CD8-positive, alpha-beta memory T cell (primary cell): ENCODE results near the gene GNG7. TPM values are rescaled to one million over a fixed set of nuclear protein-coding genes. Genes with fewer than 3 reads are reported as not detected.

ENCODE experiments used
- CTCF ChIA-PET: fragments of 350-600 bp; sonication (Branson Sonifier 250); formaldehyde crosslinking; loops from one replicate; lab custom pipeline; 2021; ENCODE audit warnings: antibody characterized with exemption; lab: Charles Lee
- POLR2A ChIA-PET: fragments of 350-600 bp; sonication (Branson Sonifier 250); formaldehyde crosslinking; loops from one replicate; lab custom pipeline; 2021; ENCODE audit warnings: antibody characterized with exemption; lab: Charles Lee
- DNase-seq, 5 donors: peaks; one replicate each; pipeline versions ENCODE4 v3.0.0 to v3.0.0-alpha.2; 2020 to 2022; ENCODE audit warnings: mixed read lengths in 1 of 5
- H3K27ac ChIP-seq: one replicate; pipeline ENCODE4 v1.7.0; 2013; ENCODE audit warnings: low read depth, mild to moderate bottlenecking, low read length, moderate library complexity
- H3K27me3 ChIP-seq: 2 replicates; pipeline ENCODE4 v1.7.0; 2013; ENCODE audit warnings: low read length, mild to moderate bottlenecking; ENCODE audit not compliant: insufficient read depth, poor library complexity, severe bottlenecking
- H3K36me3 ChIP-seq: 2 replicates; pipeline ENCODE4 v1.7.0; 2013; ENCODE audit warnings: mild to moderate bottlenecking, low read length, moderate library complexity; ENCODE audit not compliant: insufficient read depth
- H3K4me1 ChIP-seq: 2 replicates; pipeline ENCODE4 v1.7.0; 2013; ENCODE audit warnings: mild to moderate bottlenecking, low read length, moderate library complexity; ENCODE audit not compliant: insufficient read depth
- H3K4me3 ChIP-seq: 2 replicates; pipeline ENCODE4 v1.7.0; 2013; ENCODE audit warnings: mild to moderate bottlenecking, low read length
- H3K9me3 ChIP-seq: 2 replicates; pipeline ENCODE4 v1.7.0; 2013; ENCODE audit warnings: mild to moderate bottlenecking, low read length
- H3K27ac Mint-ChIP-seq, 8 donors: one replicate each; pipeline ENCODE4 v1.8.0; 2020 to 2021; ENCODE audit warnings: mixed read lengths in 8 of 8, mild to moderate bottlenecking in 6 of 8, inconsistent platforms in 3 of 8, moderate library complexity in 3 of 8
- H3K27me3 Mint-ChIP-seq, 2 donors: one replicate each; pipeline ENCODE4 v1.8.0; 2020 to 2021; ENCODE audit warnings: mixed read lengths in 2 of 2, mild to moderate bottlenecking in 1 of 2, moderate library complexity in 1 of 2
- H3K36me3 Mint-ChIP-seq, 3 donors: one replicate each; pipeline ENCODE4 v1.8.0; 2020 to 2021; ENCODE audit warnings: mixed read lengths in 3 of 3, inconsistent platforms in 1 of 3, mild to moderate bottlenecking in 1 of 3
- H3K4me1 Mint-ChIP-seq, 3 donors: one replicate each; pipeline ENCODE4 v1.8.0; 2020 to 2021; ENCODE audit warnings: mixed read lengths in 3 of 3, inconsistent platforms in 1 of 3, mild to moderate bottlenecking in 1 of 3
- H3K4me3 Mint-ChIP-seq, 7 donors: one replicate each; pipeline ENCODE4 v1.8.0; 2020 to 2021; ENCODE audit warnings: mixed read lengths in 7 of 7, mild to moderate bottlenecking in 6 of 7, moderate library complexity in 4 of 7, inconsistent platforms in 2 of 7
- H3K9me3 Mint-ChIP-seq, 5 donors: one replicate each; pipeline ENCODE4 v1.8.0; 2020 to 2022; ENCODE audit warnings: mixed read lengths in 5 of 5, mild to moderate bottlenecking in 3 of 5, moderate library complexity in 2 of 5, inconsistent platforms in 1 of 5
- polyA plus RNA-seq: library from polyadenylated mRNA; unstranded; fragments of 300-500 nt; fragmentation: Illumina TruSeq; gene quantifications from one replicate; pipeline ENCODE4 v1.2.3, GENCODE V29; 2021
- total RNA-seq, 2 experiments: library from RNA; stranded (reverse); gene quantifications; one replicate each; pipeline ENCODE4 v1.2.3, GENCODE V29; 2021

Gene GNG7
- total and polyA plus RNA-seq, 3 experiments from 2014 or later, result 0.40 to 1.2 (median 0.53) TPM

DNA sequence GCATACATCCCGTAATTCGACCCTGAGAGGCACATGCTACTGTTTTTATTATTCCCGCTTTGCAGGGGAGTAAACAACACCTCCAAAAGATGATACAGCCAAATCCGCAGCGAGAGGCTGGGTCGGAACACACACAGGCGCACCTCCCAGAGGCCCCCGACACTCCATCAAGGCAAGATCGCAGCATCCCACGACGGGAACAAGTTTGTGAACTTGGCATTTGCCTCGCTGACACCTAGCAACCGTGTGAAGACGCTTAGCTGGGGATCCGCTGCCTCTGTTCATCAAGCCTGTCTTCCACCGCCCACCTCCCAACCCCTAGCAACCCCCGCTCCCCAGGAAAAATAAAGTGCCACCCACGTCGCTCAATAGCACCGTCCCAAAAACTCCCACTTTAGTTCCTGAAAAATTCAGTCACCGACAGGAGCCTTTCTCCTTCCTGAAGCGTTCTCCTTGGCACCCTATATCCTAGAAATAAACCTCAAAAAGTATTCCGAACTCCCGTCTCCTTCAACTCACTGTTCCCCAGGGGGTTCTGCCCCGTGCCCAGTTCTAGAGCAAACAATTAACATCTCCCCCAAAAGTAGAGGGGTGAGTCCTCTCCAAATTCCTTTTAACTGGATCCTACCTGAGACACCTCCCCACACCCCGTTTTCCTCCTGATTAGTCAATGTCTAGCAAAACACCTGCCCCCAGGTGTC is 1.7 kb downstream of the GNG7 start:
- ChIA-PET POLR2A (interaction anchor here (0.5 kb wide), 1 partner anchor 78 kb away, joined by 3 read pairs; no protein-coding TSS in a partner anchor), CTCF (interaction anchor here (0.7 kb wide), 1 partner anchor 64 kb away, joined by 3 read pairs; no protein-coding TSS in a partner anchor)
- Histone ChIP-seq H3K4me1 (peaks cover 15% of the 10 kb centered on the region), H3K9me3 (no peaks in the 10 kb centered on the region), H3K4me3 (no peak overlapping the region), H3K27me3 (no peaks in the 10 kb centered on the region), H3K27ac (no peak overlapping the region), H3K36me3 (no peaks in the 10 kb centered on the region)
- H3K4me3 Mint-ChIP-seq, result peak overlapping the region in 4 of 7 donors; percentile 3 to 76 (median 38)
- peaks cover 20 to 38% (median 37%) of the 10 kb centered on the region in 3 donors for H3K4me1 Mint-ChIP-seq
- peak in 1 of 5 donors; percentile 37 for DNase-seq
- no peaks in the 10 kb centered on the region for H3K9me3 Mint-ChIP-seq
- no peaks in the 10 kb centered on the region for H3K36me3 Mint-ChIP-seq
- H3K27me3 Mint-ChIP-seq, result peaks cover 0 to 2% of the 10 kb centered on the region in 2 donors
- peak overlapping the region in 5 of 8 donors; percentile 16 to 81 (median 69) for H3K27ac Mint-ChIP-seq

- H3K4me3 ChIP-seq, result no peak overlapping the region
- Mint-ChIP-seq H3K4me1 (peaks cover 20 to 38% (median 37%) of the 10 kb centered on the region in 3 donors), H3K4me3 (no peak overlapping the region), H3K27ac (peak overlapping the region in 5 of 8 donors; percentile 26 to 74 (median 51)), H3K9me3 (no peaks in the 10 kb centered on the region), H3K27me3 (peaks cover 0 to 2% of the 10 kb centered on the region in 2 donors), H3K36me3 (no peaks in the 10 kb centered on the region)
- peaks cover 15% of the 10 kb centered on the region for H3K4me1 ChIP-seq
- no peaks in the 10 kb centered on the region for H3K9me3 ChIP-seq
- no peaks in the 10 kb centered on the region for H3K27me3 ChIP-seq
- CTCF ChIA-PET, result no interaction called here
- POLR2A ChIA-PET, result interaction anchor here (0.6 kb wide), 1 partner anchor 197 kb away, joined by 4 read pairs; no protein-coding TSS in a partner anchor
- DNase-seq, result peak in 1 of 5 donors; percentile 28
- H3K36me3 ChIP-seq, result no peaks in the 10 kb centered on the region
- no peak overlapping the region for H3K27ac ChIP-seq
These were observed 2.9 kb downstream of the GNG7 start for GRCh38 chr19:2699413-2700140.

GRCh38 chr19:2694196-2694595 is 8.3 kb downstream of the GNG7 start:
- H3K27ac Mint-ChIP-seq, result no peak overlapping the region
- ChIA-PET CTCF (no interaction called here), POLR2A (no interaction called here)

DNA sequence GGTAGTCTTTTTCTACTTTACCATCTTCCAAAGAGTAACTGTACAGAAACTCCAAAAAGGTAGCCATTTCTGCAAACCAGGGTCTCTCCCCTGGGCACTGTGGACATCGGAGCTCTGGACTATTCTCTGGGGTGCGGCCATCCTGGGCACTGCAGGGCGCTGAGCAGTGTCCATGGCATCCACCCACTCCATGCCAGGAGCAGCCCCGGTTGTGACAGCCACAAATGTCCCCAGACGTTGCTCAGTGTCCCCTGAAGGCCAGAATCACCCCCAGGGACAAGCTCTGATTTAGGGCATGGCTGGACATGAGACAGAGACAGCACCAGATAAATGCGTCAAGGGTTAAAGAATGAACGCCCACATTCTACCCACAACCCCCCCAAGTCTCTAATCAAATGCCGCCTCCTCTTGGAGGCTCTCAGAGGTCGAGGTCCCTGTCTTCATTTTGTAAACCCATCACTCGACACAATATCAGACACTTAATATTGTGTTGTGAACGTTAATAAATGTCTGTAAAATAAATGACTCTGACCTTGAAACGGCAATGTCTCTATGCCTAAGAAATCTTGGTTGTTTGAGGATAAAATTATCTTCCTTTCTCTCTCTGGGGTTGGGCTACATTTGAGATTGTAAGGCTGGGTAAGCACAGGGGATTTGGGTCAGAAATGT is 8.9 kb downstream of the GNG7 start:
- Histone ChIP-seq H3K9me3 (no peaks in the 10 kb centered on the region), H3K4me3 (no peak overlapping the region), H3K4me1 (no peaks in the 10 kb centered on the region), H3K36me3 (no peaks in the 10 kb centered on the region), H3K27me3 (no peaks in the 10 kb centered on the region), H3K27ac (no peak overlapping the region)
- H3K27ac Mint-ChIP-seq, result peak overlapping the region in 1 of 8 donors; percentile 65
- H3K36me3 Mint-ChIP-seq, result no peaks in the 10 kb centered on the region
- no peaks in the 10 kb centered on the region for H3K9me3 Mint-ChIP-seq
- POLR2A ChIA-PET, result no interaction called here
- peaks cover 2 to 3% (median 2%) of the 10 kb centered on the region in 3 donors for H3K4me1 Mint-ChIP-seq
- DNase-seq, result no peak
- H3K27me3 Mint-ChIP-seq, result no peaks in the 10 kb centered on the region
- CTCF ChIA-PET, result no interaction called here
- H3K4me3 Mint-ChIP-seq, result no peak overlapping the region

More at GRCh38 chr19:2694196-2694595, 8.3 kb downstream of the GNG7 start:
- peaks cover 5 to 8% (median 7%) of the 10 kb centered on the region in 3 donors for H3K4me1 Mint-ChIP-seq
- no peaks in the 10 kb centered on the region for H3K9me3 Mint-ChIP-seq
- H3K36me3 ChIP-seq, result no peaks in the 10 kb centered on the region
- no peaks in the 10 kb centered on the region for H3K36me3 Mint-ChIP-seq
- no peak for DNase-seq
- no peak overlapping the region for H3K27ac ChIP-seq
- H3K27me3 ChIP-seq, result no peaks in the 10 kb centered on the region
- H3K4me1 ChIP-seq, result no peaks in the 10 kb centered on the region
- H3K4me3 Mint-ChIP-seq, result no peak overlapping the region
- no peaks in the 10 kb centered on the region for H3K27me3 Mint-ChIP-seq
- no peaks in the 10 kb centered on the region for H3K9me3 ChIP-seq
- no peak overlapping the region for H3K4me3 ChIP-seq

DNA sequence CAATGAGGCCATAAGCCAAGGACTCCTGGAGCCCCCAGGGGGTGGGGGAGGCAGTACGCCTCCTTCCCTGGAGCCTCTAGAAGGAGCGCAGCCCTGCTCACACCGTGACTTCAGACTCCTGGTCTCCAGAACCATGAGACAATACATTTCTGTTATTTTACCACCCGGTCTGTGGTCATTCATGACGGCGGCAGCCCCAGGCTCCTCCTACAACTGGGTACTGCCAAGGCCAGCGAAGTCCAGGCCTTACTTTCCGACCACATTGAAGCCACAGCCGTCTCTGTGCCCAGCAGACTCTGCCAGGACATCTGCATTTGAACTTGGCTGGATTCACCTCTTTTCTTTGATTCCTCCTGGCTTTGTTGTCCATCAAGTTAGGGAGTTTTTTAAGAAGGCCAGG is 10.5 kb downstream of the GNG7 start:
- Histone ChIP-seq H3K27ac (no peak overlapping the region), H3K4me1 (no peaks in the 10 kb centered on the region), H3K27me3 (no peaks in the 10 kb centered on the region), H3K36me3 (no peaks in the 10 kb centered on the region), H3K9me3 (no peaks in the 10 kb centered on the region), H3K4me3 (no peak overlapping the region)
- DNase-seq, result no peak
- Mint-ChIP-seq H3K9me3 (no peaks in the 10 kb centered on the region), H3K36me3 (no peaks in the 10 kb centered on the region), H3K27ac (no peak overlapping the region), H3K4me3 (no peak overlapping the region), H3K27me3 (no peaks in the 10 kb centered on the region), H3K4me1 (no peaks in the 10 kb centered on the region)
- CTCF ChIA-PET, result no interaction called here
- POLR2A ChIA-PET, result no interaction called here

DNA sequence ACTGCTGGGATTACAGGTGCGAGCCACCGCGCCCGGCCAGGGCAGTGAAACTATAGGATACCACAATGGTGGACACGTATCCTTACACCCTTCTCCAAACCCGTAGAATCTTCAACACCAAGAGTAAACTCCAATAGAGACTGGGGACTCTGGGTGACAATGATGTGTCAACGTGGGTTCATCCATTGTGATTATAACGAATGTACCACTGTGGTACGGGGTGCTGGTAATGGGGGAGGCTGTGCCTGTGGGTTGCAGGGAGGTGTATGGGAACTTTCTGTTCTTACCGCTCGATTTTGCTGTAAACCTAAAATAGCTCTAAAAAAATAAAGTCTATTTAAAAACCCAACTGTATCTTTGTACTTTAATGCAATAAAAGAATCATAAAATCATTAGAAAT is 11.6 kb downstream of the GNG7 start:
- Mint-ChIP-seq H3K4me3 (no peak overlapping the region), H3K4me1 (no peaks in the 10 kb centered on the region), H3K9me3 (no peaks in the 10 kb centered on the region), H3K36me3 (no peaks in the 10 kb centered on the region), H3K27me3 (peaks cover 0 to 4% of the 10 kb centered on the region in 2 donors), H3K27ac (no peak overlapping the region)
- POLR2A ChIA-PET, result no interaction called here
- H3K4me1 ChIP-seq, result no peaks in the 10 kb centered on the region
- DNase-seq, result no peak
- CTCF ChIA-PET, result no interaction called here
- H3K27ac ChIP-seq, result no peak overlapping the region
- H3K4me3 ChIP-seq, result no peak overlapping the region
- H3K9me3 ChIP-seq, result no peaks in the 10 kb centered on the region
- no peaks in the 10 kb centered on the region for H3K36me3 ChIP-seq
- H3K27me3 ChIP-seq, result no peaks in the 10 kb centered on the region

- Histone ChIP-seq H3K9me3 (no peaks in the 10 kb centered on the region), H3K4me1 (no peaks in the 10 kb centered on the region), H3K36me3 (no peaks in the 10 kb centered on the region), H3K27me3 (no peaks in the 10 kb centered on the region), H3K4me3 (no peak overlapping the region), H3K27ac (no peak overlapping the region)
- Mint-ChIP-seq H3K27me3 (peaks cover 3 to 4% of the 10 kb centered on the region in 2 donors), H3K36me3 (peaks cover 0 to 3% (median 0%) of the 10 kb centered on the region in 3 donors), H3K4me1 (no peaks in the 10 kb centered on the region), H3K9me3 (no peaks in the 10 kb centered on the region), H3K4me3 (no peak overlapping the region), H3K27ac (peak overlapping the region in 1 of 8 donors; percentile 47)
- DNase-seq, result no peak
- CTCF ChIA-PET, result interaction anchor here (1.4 kb wide), 1 partner anchor 63 kb away, joined by 3 read pairs; no protein-coding TSS in a partner anchor
- POLR2A ChIA-PET, result no interaction called here
These were observed 16.1 kb downstream of the GNG7 start for GRCh38 chr19:2686360-2686759.
